Measurements from ENCODE around the gene C1QTNF2. TPM values are rescaled to one million over a fixed set of nuclear protein-coding genes. Genes with fewer than 3 reads are reported as not detected.

The C1QTNF2 gene
- total RNA-seq, 1 experiment from 2014 or later: 0.16 TPM

DNA sequence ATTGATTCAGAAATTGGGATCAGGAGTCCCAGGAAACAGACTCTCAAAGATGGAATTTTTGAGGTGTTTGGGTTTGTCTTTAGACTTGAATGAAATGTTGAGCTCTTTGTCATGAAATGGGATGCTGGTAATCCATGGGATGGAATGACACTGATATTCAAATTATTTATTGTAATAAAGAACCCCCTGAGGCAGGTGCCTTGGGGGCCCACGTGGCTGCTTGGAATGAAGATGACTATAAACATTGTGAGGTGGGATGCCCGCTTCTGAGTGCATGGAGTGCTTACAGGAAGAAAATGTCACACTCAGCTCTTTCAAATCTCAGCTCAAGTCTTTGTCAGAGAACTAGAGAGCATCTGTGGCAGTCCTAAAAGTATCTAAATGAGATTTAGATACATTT, 9.6 kb upstream of the C1QTNF2 start:
- no TSS peak for BruUV-seq (replicated peaks)
- intact Hi-C loops (cut with micrococcal nuclease; ENCODE audit: unreplicated experiment): no loop called here
- no peaks in the 10 kb centered on the region for H3K9me3 Mint-ChIP-seq (ENCODE audit: unreplicated experiment)
- peaks cover 6% of the 10 kb centered on the region for H3K27me3 Mint-ChIP-seq (ENCODE audit: insufficient read depth, unreplicated experiment)
- H3K4me3 Mint-ChIP-seq (ENCODE audit: unreplicated experiment): no peak overlapping the region
- no peak for DNase-seq
- no peak overlapping the region for H3K4me3 ChIP-seq (ENCODE audit: low read depth, low read length)
- H3K9me3 ChIP-seq: no peaks in the 10 kb centered on the region
- H3K4me1 ChIP-seq: no peaks in the 10 kb centered on the region
- H3K36me3 Mint-ChIP-seq (ENCODE audit: insufficient read depth, unreplicated experiment): no peaks in the 10 kb centered on the region
- TF ChIP-seq, protein P1, sequence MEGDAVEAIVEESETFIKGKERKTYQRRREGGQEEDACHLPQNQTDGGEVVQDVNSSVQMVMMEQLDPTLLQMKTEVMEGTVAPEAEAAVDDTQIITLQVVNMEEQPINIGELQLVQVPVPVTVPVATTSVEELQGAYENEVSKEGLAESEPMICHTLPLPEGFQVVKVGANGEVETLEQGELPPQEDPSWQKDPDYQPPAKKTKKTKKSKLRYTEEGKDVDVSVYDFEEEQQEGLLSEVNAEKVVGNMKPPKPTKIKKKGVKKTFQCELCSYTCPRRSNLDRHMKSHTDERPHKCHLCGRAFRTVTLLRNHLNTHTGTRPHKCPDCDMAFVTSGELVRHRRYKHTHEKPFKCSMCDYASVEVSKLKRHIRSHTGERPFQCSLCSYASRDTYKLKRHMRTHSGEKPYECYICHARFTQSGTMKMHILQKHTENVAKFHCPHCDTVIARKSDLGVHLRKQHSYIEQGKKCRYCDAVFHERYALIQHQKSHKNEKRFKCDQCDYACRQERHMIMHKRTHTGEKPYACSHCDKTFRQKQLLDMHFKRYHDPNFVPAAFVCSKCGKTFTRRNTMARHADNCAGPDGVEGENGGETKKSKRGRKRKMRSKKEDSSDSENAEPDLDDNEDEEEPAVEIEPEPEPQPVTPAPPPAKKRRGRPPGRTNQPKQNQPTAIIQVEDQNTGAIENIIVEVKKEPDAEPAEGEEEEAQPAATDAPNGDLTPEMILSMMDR (IDR thresholded peaks at IDR 0.05; ENCODE audit: insufficient read depth in 1 of 2, low read depth in 1 of 2, low read length in 1 of 2, severe bottlenecking in 1 of 2, unreplicated experiment in 1 of 2): no peak
- no peaks in the 10 kb centered on the region; the same call in 1 of the 2 replicates for H3K27me3 ChIP-seq (replicated peaks; ENCODE audit: control insufficient read depth, insufficient read depth, low read length)
- ChIA-PET CTCF (interaction anchor here (0.6 to 1.2 kb wide), 2 partner anchors 10 to 11 kb away, joined by 4 read pairs; no protein-coding TSS in a partner anchor), POLR2A (interaction anchor here (0.6 kb wide), 1 partner anchor 13 kb away, joined by 4 read pairs; no protein-coding TSS in a partner anchor)
- H3K36me3 ChIP-seq (ENCODE audit: control insufficient read depth, insufficient read depth, low read length): no peaks in the 10 kb centered on the region
- no peaks in the 10 kb centered on the region for H3K4me1 Mint-ChIP-seq (ENCODE audit: low read depth, unreplicated experiment)
- H3K27ac Mint-ChIP-seq (ENCODE audit: unreplicated experiment): no peak overlapping the region

DNA sequence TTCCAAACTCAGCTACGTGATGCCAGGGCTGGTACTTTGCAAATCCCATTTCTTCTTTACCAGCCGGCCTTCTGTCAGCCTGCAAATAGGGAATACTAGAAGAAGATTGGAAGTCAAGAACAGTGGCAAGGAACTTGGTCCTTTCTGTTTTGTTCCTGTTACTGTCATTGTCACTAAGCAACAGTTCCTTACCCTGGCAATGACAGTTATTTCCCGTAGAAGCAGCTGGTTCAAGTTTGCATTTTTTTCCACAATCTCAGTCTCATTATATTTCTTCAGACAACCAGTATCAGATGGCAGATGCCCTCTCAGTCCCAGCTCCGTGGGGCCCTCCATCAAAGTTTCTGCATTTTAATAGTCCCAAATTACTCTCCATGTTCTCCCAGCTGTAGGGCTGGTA, 9.1 kb upstream of the C1QTNF2 start:
- TF ChIP-seq, protein P1 (IDR thresholded peaks at IDR 0.05; ENCODE audit: insufficient read depth in 1 of 2, low read depth in 1 of 2, low read length in 1 of 2, severe bottlenecking in 1 of 2, unreplicated experiment in 1 of 2): no peak
- Mint-ChIP-seq H3K36me3 (ENCODE audit: insufficient read depth, unreplicated experiment) (no peaks in the 10 kb centered on the region), H3K9me3 (ENCODE audit: unreplicated experiment) (no peaks in the 10 kb centered on the region), H3K27ac (ENCODE audit: unreplicated experiment) (no peak overlapping the region), H3K4me3 (ENCODE audit: unreplicated experiment) (no peak overlapping the region), H3K27me3 (ENCODE audit: insufficient read depth, unreplicated experiment) (peaks cover 10% of the 10 kb centered on the region), H3K4me1 (ENCODE audit: low read depth, unreplicated experiment) (no peaks in the 10 kb centered on the region)
- POLR2A ChIA-PET: no interaction called here
- Histone ChIP-seq H3K27me3 (replicated peaks; ENCODE audit: control insufficient read depth, insufficient read depth, low read length) (no peaks in the 10 kb centered on the region; the same call in 1 of the 2 replicates), H3K4me3 (ENCODE audit: low read depth, low read length) (no peak overlapping the region), H3K4me1 (no peaks in the 10 kb centered on the region), H3K36me3 (ENCODE audit: control insufficient read depth, insufficient read depth, low read length) (no peaks in the 10 kb centered on the region), H3K9me3 (no peaks in the 10 kb centered on the region)
- DNase-seq: no peak
- no TSS peak for BruUV-seq (replicated peaks)
- CTCF ChIA-PET: interaction anchor here (0.6 to 1.2 kb wide), 2 partner anchors 10 to 11 kb away, joined by 4 read pairs; no protein-coding TSS in a partner anchor
- intact Hi-C loops (cut with micrococcal nuclease; ENCODE audit: unreplicated experiment): no loop called here

DNA sequence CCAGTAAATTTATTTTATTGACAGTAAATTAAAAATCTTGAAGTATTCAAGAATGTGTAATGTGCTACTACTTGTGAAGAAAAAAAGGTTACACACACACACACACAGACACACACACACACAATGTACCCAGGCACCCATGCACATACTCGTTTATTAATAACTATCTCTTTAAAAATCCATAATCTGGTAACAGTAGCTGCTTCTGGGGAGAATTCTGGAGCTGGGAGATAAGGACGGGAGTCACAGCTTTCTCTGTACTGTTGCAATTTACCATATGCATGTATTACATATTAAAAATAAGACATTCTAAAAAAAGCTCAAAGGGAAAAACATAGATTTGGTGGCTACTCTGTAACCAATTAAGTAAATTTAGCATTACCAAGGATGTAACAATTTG, 7.9 kb upstream of the C1QTNF2 start:
- POLR2A ChIA-PET: no interaction called here
- H3K4me1 Mint-ChIP-seq (ENCODE audit: low read depth, unreplicated experiment): no peaks in the 10 kb centered on the region
- no peak for DNase-seq
- CTCF ChIA-PET: no interaction called here
- H3K36me3 Mint-ChIP-seq (ENCODE audit: insufficient read depth, unreplicated experiment): no peaks in the 10 kb centered on the region
- H3K4me3 ChIP-seq (ENCODE audit: low read depth, low read length): no peak overlapping the region
- H3K9me3 ChIP-seq: no peaks in the 10 kb centered on the region
- peaks cover 12% of the 10 kb centered on the region for H3K27me3 Mint-ChIP-seq (ENCODE audit: insufficient read depth, unreplicated experiment)
- H3K36me3 ChIP-seq (ENCODE audit: control insufficient read depth, insufficient read depth, low read length): no peaks in the 10 kb centered on the region
- no peak overlapping the region for H3K4me3 Mint-ChIP-seq (ENCODE audit: unreplicated experiment)
- intact Hi-C loops (cut with micrococcal nuclease; ENCODE audit: unreplicated experiment): no loop called here
- H3K27me3 ChIP-seq (replicated peaks; ENCODE audit: control insufficient read depth, insufficient read depth, low read length): no peaks in the 10 kb centered on the region; the same call in 1 of the 2 replicates
- H3K4me1 ChIP-seq: no peaks in the 10 kb centered on the region
- TF ChIP-seq, protein P1 (IDR thresholded peaks at IDR 0.05; ENCODE audit: insufficient read depth in 1 of 2, low read depth in 1 of 2, low read length in 1 of 2, severe bottlenecking in 1 of 2, unreplicated experiment in 1 of 2): no peak
- H3K9me3 Mint-ChIP-seq (ENCODE audit: unreplicated experiment): no peaks in the 10 kb centered on the region
- BruUV-seq (replicated peaks): no TSS peak
- H3K27ac Mint-ChIP-seq (ENCODE audit: unreplicated experiment): no peak overlapping the region
